HG03139 (cell line): ENCODE results near the gene RERE.

Source experiments
- ATAC-seq: cut with Tn5 transposase; IDR thresholded peaks from one replicate; pipeline ENCODE4 v1.9.1; 2021; ENCODE audit not compliant: unreplicated experiment

Gene RERE

GRCh38 chr1:8817412-8818324 lies at the start of gene RERE:
TSS of gene RERE (minus strand) at chr1:8817640.
- peak; percentile 89 for ATAC-seq

- no peak for ATAC-seq
Measured at GRCh38 chr1:8866792-8867415, 49.5 kb upstream of the RERE start.

- ATAC-seq = no peak
Measured at GRCh38 chr1:8866173-8866791, 48.8 kb upstream of the RERE start.

GRCh38 chr1:8864713-8865344 lies 47.4 kb upstream of the RERE start:
- no peak for ATAC-seq

- no peak for ATAC-seq
Measured at GRCh38 chr1:8863794-8864233, 46.4 kb upstream of the RERE start.

GRCh38 chr1:8863138-8863537 lies 45.7 kb upstream of the RERE start:
- no peak for ATAC-seq

GRCh38 chr1:8862528-8862927 lies 45.1 kb upstream of the RERE start:
- ATAC-seq = no peak

- no peak for ATAC-seq
Measured at GRCh38 chr1:8860738-8861516, 43.5 kb upstream of the RERE start.

GRCh38 chr1:8858888-8859706 lies 41.7 kb upstream of the RERE start:
- no peak for ATAC-seq

GRCh38 chr1:8858112-8858668 lies 40.8 kb upstream of the RERE start:
- ATAC-seq = no peak

GRCh38 chr1:8856689-8857412 lies 39.4 kb upstream of the RERE start:
- no peak for ATAC-seq

GRCh38 chr1:8854240-8854639 lies 36.8 kb upstream of the RERE start:
- ATAC-seq = no peak

GRCh38 chr1:8851060-8851459 lies 33.6 kb upstream of the RERE start:
- no peak for ATAC-seq

- ATAC-seq = peak; percentile 62
Measured at GRCh38 chr1:8848663-8849386, 31.4 kb upstream of the RERE start.

- ATAC-seq = no peak
Measured at GRCh38 chr1:8847990-8848389, 30.6 kb upstream of the RERE start.

- no peak for ATAC-seq
Measured at GRCh38 chr1:8846263-8846662, 28.8 kb upstream of the RERE start.

GRCh38 chr1:8845104-8846097 lies 28.0 kb upstream of the RERE start:
- no peak for ATAC-seq
